ENCODE measurements around the gene GALNT10. TPM values are rescaled to one million over a fixed set of nuclear protein-coding genes. Genes with fewer than 3 reads are reported as not detected.

The GALNT10 gene
- total and polyA plus RNA-seq, 2 experiments from 2014 or later: 3.2 to 12.9 TPM

GRCh38 chr5:154341620-154342019, 151.1 kb downstream of the GALNT10 start (continued):
- TF ChIP-seq ZNF462 (CRISPR knock-in tag; IDR thresholded peaks at IDR 0.05) (no peak), STAT1 (IDR thresholded peaks at IDR 0.05; ENCODE audit: unreplicated experiment) (no peak)

- Histone ChIP-seq H3K27me3 (ENCODE audit: insufficient read depth) (no peaks in the 10 kb centered on the region), H3K4me1 (ENCODE audit: insufficient read depth) (no peaks in the 10 kb centered on the region), H3K79me2 (replicated peaks; ENCODE audit: insufficient read depth) (no peaks in the 10 kb centered on the region), H3K36me3 (ENCODE audit: insufficient read depth) (no peaks in the 10 kb centered on the region), H4K20me1 (replicated peaks; ENCODE audit: insufficient read depth) (no peaks in the 10 kb centered on the region), H3K27ac (ENCODE audit: low read depth) (no peak overlapping the region), H3K9me2 (ENCODE audit: insufficient read depth) (no peaks in the 10 kb centered on the region), H3K4me3 (no peak overlapping the region), H3K4me2 (no peak overlapping the region), H2AFZ (no peak overlapping the region), H3F3A (replicated peaks; ENCODE audit: low read depth) (no peaks in the 10 kb centered on the region)
- ATAC-seq: no peak
- DNase-seq (ENCODE audit: low spot score): no peak
- no peaks in the 10 kb centered on the region for H3K36me3 Mint-ChIP-seq (ENCODE audit: low read depth)
- peaks cover 4% of the 10 kb centered on the region; the same call in 2 of the 3 replicates for H3K4me1 Mint-ChIP-seq
- no peak overlapping the region for H3K27ac Mint-ChIP-seq
- no peaks in the 10 kb centered on the region for H3K9me3 Mint-ChIP-seq
- no peaks in the 10 kb centered on the region for H3K27me3 Mint-ChIP-seq (ENCODE audit: insufficient read depth, low read depth, poor library complexity)
- H3K4me3 Mint-ChIP-seq: no peak overlapping the region
- TF ChIP-seq EZH2 (IDR thresholded peaks at IDR 0.05; ENCODE audit: low read depth, unreplicated experiment) (no peak), ZNF114 (CRISPR knock-in tag; IDR thresholded peaks at IDR 0.05) (no peak), CREB1 (CRISPR knock-in tag; IDR thresholded peaks at IDR 0.05; ENCODE audit: low read depth) (no peak), POLR2AphosphoS5 (IDR thresholded peaks at IDR 0.05; ENCODE audit: low read depth) (no peak), EZH2phosphoT487 (IDR thresholded peaks at IDR 0.05; ENCODE audit: unreplicated experiment) (no peak), STAT1 (IDR thresholded peaks at IDR 0.05; ENCODE audit: unreplicated experiment) (no peak), CTCF (conservative IDR thresholded peaks at IDR 0.05; ENCODE audit: low read depth in 2 of 2) (no peak), ETS1 (IDR thresholded peaks at IDR 0.05) (no peak), ZNF331 (CRISPR knock-in tag; IDR thresholded peaks at IDR 0.05; ENCODE audit: low read depth) (no peak)
These were observed 151.7 kb downstream of the GALNT10 start for GRCh38 chr5:154342211-154342610.

Data from GM23338 (cell line).